ENCODE results near the gene ANKDD1B. TPM values are rescaled to one million over a fixed set of nuclear protein-coding genes. Genes with fewer than 3 reads are reported as not detected.

ANKDD1B gene
- total and polyA plus RNA-seq, 2 of the 8 experiments (the other 6 are each of a cell fraction or from before 2014, with no cell fraction given): 0.08 to 0.22 TPM

DNA sequence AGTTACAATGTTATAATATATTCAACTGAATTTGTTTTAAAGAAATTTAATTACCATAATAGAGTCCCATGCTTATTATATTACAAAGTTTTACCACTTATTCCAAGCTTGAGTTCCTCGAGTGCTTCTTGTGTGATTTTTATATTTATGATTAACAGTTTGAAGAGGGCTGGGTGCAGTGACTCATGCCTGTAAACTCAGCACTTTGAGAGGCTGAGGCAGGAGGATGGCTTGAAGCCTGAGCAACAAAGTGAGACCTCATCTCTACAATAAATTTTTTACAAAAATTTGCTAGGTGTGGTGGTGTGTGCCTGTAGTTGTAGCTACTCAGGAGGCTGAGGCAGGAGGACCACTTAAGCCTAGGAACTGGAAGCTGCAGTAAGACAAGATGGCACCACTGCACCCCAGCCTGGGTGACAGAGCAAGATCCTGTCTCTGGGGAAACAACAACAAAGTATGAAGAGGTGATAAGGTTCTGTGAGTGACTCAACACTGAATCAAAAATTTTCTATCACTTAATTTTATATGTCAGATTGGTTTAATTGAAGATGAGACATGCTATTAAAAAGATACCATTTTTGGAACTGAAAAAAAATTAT lies 96.8 kb downstream of the ANKDD1B start:
- Histone ChIP-seq H2AK5ac (ENCODE audit: low read depth, low read length) (no peak overlapping the region), H4K8ac (ENCODE audit: extremely low read depth, insufficient read depth, low read length) (no peak overlapping the region), H3K14ac (ENCODE audit: insufficient read length) (no peak overlapping the region), H3K36me3 (ENCODE audit: control insufficient read depth in 2 of 4, insufficient read depth in 4 of 4, low read length in 3 of 4) (peaks cover 2 to 12% (median 4%) of the 10 kb centered on the region in 4 experiments; a peak in 5 of 8 replicates), H3K79me2 (ENCODE audit: control insufficient read depth in 1 of 2, insufficient read depth in 2 of 2, low read length in 2 of 2) (peaks cover 0 to 3% of the 10 kb centered on the region in 2 experiments; a peak in 1 of 4 replicates), H3K27me3 (replicated peaks in 1 of 4; ENCODE audit: control insufficient read depth in 3 of 4, extremely low read depth in 1 of 4, insufficient read depth in 3 of 4, low read length in 3 of 4) (no peaks in the 10 kb centered on the region), H2BK15ac (ENCODE audit: low read length) (no peak overlapping the region), H4K91ac (replicated peaks; ENCODE audit: insufficient read length, low read length) (no peak overlapping the region), H3K79me1 (ENCODE audit: low read depth, low read length) (no peaks in the 10 kb centered on the region), H3K9ac (replicated peaks in 1 of 4; ENCODE audit: extremely low read depth in 1 of 4, low read depth in 3 of 4, low read length in 3 of 4) (no peak overlapping the region), H3K27ac (ENCODE audit: low read depth, low read length) (no peak overlapping the region), H3K9me3 (ENCODE audit: insufficient read depth in 2 of 2, low read depth in 1 of 2, low read length in 1 of 2) (no peaks in the 10 kb centered on the region), H3K23me2 (ENCODE audit: low read depth, low read length) (no peaks in the 10 kb centered on the region), H3K56ac (replicated peaks; ENCODE audit: insufficient read length, low read depth, low read length) (no peak overlapping the region), H3K4me1 (replicated peaks in 1 of 4; ENCODE audit: control insufficient read depth in 3 of 4, insufficient read depth in 4 of 4, low read length in 3 of 4) (no peaks in the 10 kb centered on the region), H2BK5ac (ENCODE audit: low read depth, low read length) (no peak overlapping the region), H4K20me1 (replicated peaks in 1 of 2; ENCODE audit: control insufficient read depth in 1 of 2, insufficient read depth in 2 of 2, low read length in 2 of 2) (peaks cover 0 to 2% of the 10 kb centered on the region in 2 experiments), H2AFZ (ENCODE audit: low read length) (no peak overlapping the region), H3K23ac (ENCODE audit: insufficient read length) (no peak overlapping the region), H3K4me3 (ENCODE audit: extremely low read depth in 1 of 4, insufficient read depth in 2 of 4, low read depth in 3 of 4, low read length in 4 of 4) (no peak overlapping the region), H3K4ac (replicated peaks; ENCODE audit: insufficient read length, low read depth, low read length) (no peak overlapping the region), H3K4me2 (ENCODE audit: insufficient read depth in 1 of 2, low read depth in 2 of 2, low read length in 2 of 2) (no peak overlapping the region), H2BK12ac (ENCODE audit: low read depth, low read length) (no peak overlapping the region), H4K5ac (ENCODE audit: insufficient read length, low read depth, low read length) (no peak overlapping the region), H2BK20ac (ENCODE audit: low read length) (no peak overlapping the region), H2BK120ac (replicated peaks; ENCODE audit: low read depth, low read length) (no peak overlapping the region), H3K18ac (ENCODE audit: extremely low read depth, low read length) (no peak overlapping the region)
- ChIA-PET CTCF (ENCODE audit: partially characterized antibody) (interaction anchor here (0.6 kb wide), 1 partner anchor 876 kb away, joined by 3 read pairs; no protein-coding TSS in a partner anchor), POLR2A (ENCODE audit: partially characterized antibody) (no interaction called here)
- 91% methylated on average over 1 of the region's 1 CpG; no CpG with 5 or more reads in 1 of the 2 experiments for WGBS, 2 experiments (ENCODE audit: extremely low coverage in 1 of 2, insufficient coverage in 1 of 2, insufficient read length in 1 of 2, insufficient replicate concordance in 2 of 2, low coverage in 1 of 2, low lambda C conversion rate in 2 of 2, missing lambda C conversion rate in 1 of 2)
- DNase-seq (ENCODE audit: low read depth in 1 of 2, low spot score in 2 of 2) (no peak), FAIRE-seq (no peak)
- TF ChIP-seq ASH2L (IDR thresholded peaks at IDR 0.05; ENCODE audit: low read length): no peak
- no peak for TF ChIP-seq TEAD4 (IDR thresholded peaks at IDR 0.05; ENCODE audit: low read depth, low read length)
- TF ChIP-seq SP1 (IDR thresholded peaks at IDR 0.05; ENCODE audit: low read depth, low read length): no peak
- TF ChIP-seq CHD1 (IDR thresholded peaks at IDR 0.05; ENCODE audit: low read depth, low read length): no peak
- no peak for TF ChIP-seq SUZ12 (IDR thresholded peaks at IDR 0.05; ENCODE audit: low read length)
- TF ChIP-seq CTBP2 (IDR thresholded peaks at IDR 0.05; ENCODE audit: borderline replicate concordance, insufficient read depth, insufficient read length, low read length): no peak
- no peak for TF ChIP-seq EGR1 (IDR thresholded peaks at IDR 0.05; ENCODE audit: borderline replicate concordance, low read depth, low read length)
- no peak for TF ChIP-seq SIN3A (conservative IDR thresholded peaks at IDR 0.05 in 1 of 2, IDR thresholded peaks at IDR 0.05 in 1 of 2; ENCODE audit: low read depth in 1 of 2, low read length in 2 of 2)
- TF ChIP-seq, protein P1, sequence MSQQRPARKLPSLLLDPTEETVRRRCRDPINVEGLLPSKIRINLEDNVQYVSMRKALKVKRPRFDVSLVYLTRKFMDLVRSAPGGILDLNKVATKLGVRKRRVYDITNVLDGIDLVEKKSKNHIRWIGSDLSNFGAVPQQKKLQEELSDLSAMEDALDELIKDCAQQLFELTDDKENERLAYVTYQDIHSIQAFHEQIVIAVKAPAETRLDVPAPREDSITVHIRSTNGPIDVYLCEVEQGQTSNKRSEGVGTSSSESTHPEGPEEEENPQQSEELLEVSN (IDR thresholded peaks at IDR 0.05): no peak
- TF ChIP-seq, protein P2, sequence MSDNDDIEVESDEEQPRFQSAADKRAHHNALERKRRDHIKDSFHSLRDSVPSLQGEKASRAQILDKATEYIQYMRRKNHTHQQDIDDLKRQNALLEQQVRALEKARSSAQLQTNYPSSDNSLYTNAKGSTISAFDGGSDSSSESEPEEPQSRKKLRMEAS (IDR thresholded peaks at IDR 0.05): no peak

Measured in H1 (cell line).